GM12875 (cell line): ENCODE measurements around the gene SFXN1.

Source experiments
- H3K4me3 ChIP-seq: one replicate; pipeline ENCODE4 v1.5.1; 2011; ENCODE audit warnings: low read depth, low read length, control low read depth
- CTCF ChIP-seq: IDR thresholded peaks from 2 replicates; pipeline ENCODE4 v1.5.1; 2011; ENCODE audit warnings: low read depth, mild to moderate bottlenecking, control low read depth, inconsistent platforms, low read length, moderate library complexity, borderline replicate concordance; ENCODE audit not compliant: insufficient read depth

The SFXN1 gene

GRCh38 chr5:175572886-175573285 is 94.5 kb downstream of the SFXN1 start:
- H3K4me3 ChIP-seq = no peak overlapping the region
- no peak for TF ChIP-seq CTCF

GRCh38 chr5:175573493-175574269 is 95.3 kb downstream of the SFXN1 start:
- TF ChIP-seq CTCF = no peak
- H3K4me3 ChIP-seq = no peak overlapping the region

GRCh38 chr5:175575301-175575700 is 96.9 kb downstream of the SFXN1 start:
- no peak for TF ChIP-seq CTCF
- H3K4me3 ChIP-seq = no peak overlapping the region

GRCh38 chr5:175576096-175576495 is 97.7 kb downstream of the SFXN1 start:
- no peak for TF ChIP-seq CTCF
- H3K4me3 ChIP-seq = no peak overlapping the region

- H3K4me3 ChIP-seq = no peak overlapping the region
- no peak for TF ChIP-seq CTCF
Observed at GRCh38 chr5:175576591-175576990, 98.2 kb downstream of the SFXN1 start.
